Thyroid gland (tissue), 4 donors: Measurements from ENCODE around the gene FYB2.

Source experiments
- POLR2A ChIP-seq, 2 donors: fragments of 450-650 bp; IDR thresholded peaks; one replicate each; pipeline ENCODE4 v1.6.1; 2017; ENCODE audit warnings: antibody characterized with exemption in 2 of 2, mild to moderate bottlenecking in 2 of 2, moderate library complexity in 1 of 2
- TF ChIP-seq, protein P1 (sequence below), 6 experiments: fragments of 200-600 bp in 3 of 6; fragments of 450-650 bp in 3 of 6; sonication (generic) in 3 of 6; IDR thresholded peaks; one replicate each; pipeline ENCODE4 v1.5.1; 2016 to 2019; ENCODE audit warnings: antibody characterized with exemption in 6 of 6, mild to moderate bottlenecking in 2 of 6, inconsistent platforms in 1 of 6, moderate library complexity in 1 of 6

DNA sequence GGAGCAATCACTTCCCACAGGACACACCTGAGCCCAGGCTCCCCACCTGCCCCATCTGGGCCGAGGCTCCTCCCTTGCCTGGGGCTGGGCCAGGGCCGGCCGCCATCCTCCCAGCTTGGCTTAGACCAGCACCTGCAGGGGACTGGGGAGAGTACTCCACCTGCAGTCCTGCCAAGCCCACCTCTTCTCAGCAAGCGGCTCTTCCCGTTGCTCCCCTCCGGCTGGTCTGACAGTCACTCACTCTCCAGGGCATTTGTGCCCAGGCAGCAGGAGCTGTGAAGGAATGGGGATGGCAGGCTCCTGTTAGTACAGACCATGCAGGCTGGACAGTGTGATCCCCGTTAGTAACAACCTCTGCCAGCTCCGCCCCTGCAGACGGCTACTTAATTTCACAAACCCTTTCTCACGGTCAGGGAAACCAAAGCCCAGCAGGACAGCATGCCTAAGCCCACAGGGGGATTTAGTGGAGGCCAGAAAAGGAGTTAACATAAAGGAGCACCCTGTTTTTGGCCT lies at the start of gene FYB2:
- TF ChIP-seq, protein P1, sequence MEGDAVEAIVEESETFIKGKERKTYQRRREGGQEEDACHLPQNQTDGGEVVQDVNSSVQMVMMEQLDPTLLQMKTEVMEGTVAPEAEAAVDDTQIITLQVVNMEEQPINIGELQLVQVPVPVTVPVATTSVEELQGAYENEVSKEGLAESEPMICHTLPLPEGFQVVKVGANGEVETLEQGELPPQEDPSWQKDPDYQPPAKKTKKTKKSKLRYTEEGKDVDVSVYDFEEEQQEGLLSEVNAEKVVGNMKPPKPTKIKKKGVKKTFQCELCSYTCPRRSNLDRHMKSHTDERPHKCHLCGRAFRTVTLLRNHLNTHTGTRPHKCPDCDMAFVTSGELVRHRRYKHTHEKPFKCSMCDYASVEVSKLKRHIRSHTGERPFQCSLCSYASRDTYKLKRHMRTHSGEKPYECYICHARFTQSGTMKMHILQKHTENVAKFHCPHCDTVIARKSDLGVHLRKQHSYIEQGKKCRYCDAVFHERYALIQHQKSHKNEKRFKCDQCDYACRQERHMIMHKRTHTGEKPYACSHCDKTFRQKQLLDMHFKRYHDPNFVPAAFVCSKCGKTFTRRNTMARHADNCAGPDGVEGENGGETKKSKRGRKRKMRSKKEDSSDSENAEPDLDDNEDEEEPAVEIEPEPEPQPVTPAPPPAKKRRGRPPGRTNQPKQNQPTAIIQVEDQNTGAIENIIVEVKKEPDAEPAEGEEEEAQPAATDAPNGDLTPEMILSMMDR (IDR thresholded peaks at IDR 0.05), result no peak
- no peak for TF ChIP-seq POLR2A (IDR thresholded peaks at IDR 0.05)
